Gastrocnemius medialis (tissue), 4 donors: ENCODE data around the gene HMGCLL1. TPM values are rescaled to one million over a fixed set of nuclear protein-coding genes. Genes with fewer than 3 reads are reported as not detected.

ENCODE experiments used
- ATAC-seq, 2 donors: fragments of 150-250 bp; one replicate each; pipeline ENCODE4 v1.9.1; 2016
- DNase-seq, 2 donors: peaks; one replicate each; pipeline ENCODE4 v3.0.0-alpha.2; 2019
- H3K27ac ChIP-seq, 4 donors: fragments of 200-600 bp; sonication (generic); 1 replicate in 1 of 4; 2 replicates in 3 of 4; pipeline ENCODE4 v1.5.1; 2016 to 2018; ENCODE audit warnings: mild to moderate bottlenecking in 2 of 4, moderate library complexity in 1 of 4
- H3K27me3 ChIP-seq, 3 donors: fragments of 200-600 bp; sonication (generic) in 2 of 3; 1 replicate in 1 of 3; 2 replicates in 2 of 3; pipeline versions ENCODE4 v1.5.1 to v1.6.0; 2016 to 2019; ENCODE audit warnings: mild to moderate bottlenecking in 1 of 3, moderate library complexity in 1 of 3
- H3K36me3 ChIP-seq, 2 donors: fragments of 200-600 bp; sonication (generic) in 1 of 2; one replicate each; pipeline ENCODE4 v1.5.1; 2017 to 2018
- H3K4me1 ChIP-seq, 2 donors: fragments of 200-600 bp; sonication (generic) in 1 of 2; one replicate each; pipeline ENCODE4 v1.5.1; 2016 to 2017; ENCODE audit warnings: mild to moderate bottlenecking in 2 of 2
- H3K4me3 ChIP-seq, 4 donors: fragments of 200-600 bp; sonication (generic) in 3 of 4; 1 replicate in 1 of 4; 2 replicates in 3 of 4; pipeline ENCODE4 v1.5.1; 2016 to 2019; ENCODE audit warnings: mild to moderate bottlenecking in 2 of 4
- H3K9me3 ChIP-seq, 3 donors: fragments of 200-600 bp; sonication (generic) in 2 of 3; 1 replicate in 1 of 3; 2 replicates in 2 of 3; pipeline ENCODE4 v1.5.1; 2016 to 2019
- CTCF ChIP-seq, 5 experiments: fragments of 450-650 bp in 3 of 5; fragments of 200-600 bp in 2 of 5; sonication (generic) in 2 of 5; IDR thresholded peaks in 4 of 5; conservative IDR thresholded peaks in 1 of 5; 1 replicate in 4 of 5; 2 replicates in 1 of 5; pipeline ENCODE4 v1.5.1; 2016 to 2019; ENCODE audit warnings: antibody characterized with exemption in 5 of 5, mild to moderate bottlenecking in 3 of 5, moderate library complexity in 3 of 5
- POLR2A ChIP-seq, 2 donors: fragments of 450-650 bp; IDR thresholded peaks; one replicate each; pipeline ENCODE4 v1.6.1; 2017; ENCODE audit warnings: antibody characterized with exemption in 2 of 2, mild to moderate bottlenecking in 2 of 2, moderate library complexity in 2 of 2
- in situ Hi-C, 4 donors: fragments of 200-750 bp; cut with MboI; loops; one replicate each; pipeline versions ENCODE4 v1.15.0 to v1.8.0; 2017; ENCODE audit warnings: low sequenced_read_pairs in 4 of 4
- intact Hi-C: fragments of 100-400 bp; cut with DNase I; formaldehyde crosslinking; loops from one replicate; pipeline ENCODE4 v1.15.1; 2023; ENCODE audit warnings: low total_unique reads
- total RNA-seq, 4 donors: library from RNA; depleted of rRNA; stranded (reverse); fragments of >200 nt; gene quantifications; one replicate each; pipeline versions ENCODE4 v1.1.0 to v1.2.3, GENCODE V29; 2016

Gene HMGCLL1
- total RNA-seq, 4 donors from 2014 or later: 0.53 to 3.6 (median 1.2) TPM

GRCh38 chr6:55492259-55492658 lies 86.7 kb downstream of the HMGCLL1 start:
- ATAC-seq: no peak
- TF ChIP-seq CTCF (IDR thresholded peaks at IDR 0.05 in 4 of 5, conservative IDR thresholded peaks at IDR 0.05 in 1 of 5) (no peak), POLR2A (IDR thresholded peaks at IDR 0.05) (no peak)
- Histone ChIP-seq H3K27me3 (no peaks in the 10 kb centered on the region), H3K27ac (no peak overlapping the region), H3K4me1 (no peaks in the 10 kb centered on the region), H3K36me3 (no peaks in the 10 kb centered on the region), H3K4me3 (no peak overlapping the region), H3K9me3 (no peaks in the 10 kb centered on the region)
- intact Hi-C loops (no loop called here), in situ Hi-C loops (no loop called here)
- DNase-seq: no peak

DNA sequence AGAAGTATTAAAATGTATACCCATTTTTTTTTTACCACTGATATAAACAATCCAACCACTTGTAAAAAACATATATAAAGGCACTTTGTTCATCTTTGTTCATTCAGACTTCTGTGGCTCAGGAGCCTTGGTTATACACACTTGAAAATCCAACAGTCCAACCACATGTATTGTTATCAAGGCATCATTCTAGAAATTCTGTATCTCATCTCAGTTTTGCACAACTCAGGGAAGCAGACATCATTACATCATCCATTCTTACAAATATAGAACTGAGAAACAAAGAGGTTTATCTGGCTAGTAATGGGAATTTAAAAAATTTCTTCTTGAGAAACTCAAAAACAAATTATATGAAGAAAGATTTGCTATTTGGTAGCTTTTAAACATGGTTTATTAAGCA lies 88.1 kb downstream of the HMGCLL1 start:
- no peak for DNase-seq
- Histone ChIP-seq H3K4me3 (no peak overlapping the region), H3K27me3 (no peaks in the 10 kb centered on the region), H3K27ac (no peak overlapping the region), H3K36me3 (no peaks in the 10 kb centered on the region), H3K9me3 (no peaks in the 10 kb centered on the region), H3K4me1 (no peaks in the 10 kb centered on the region)
- no peak for ATAC-seq
- TF ChIP-seq POLR2A (IDR thresholded peaks at IDR 0.05): no peak
- TF ChIP-seq CTCF (IDR thresholded peaks at IDR 0.05 in 4 of 5, conservative IDR thresholded peaks at IDR 0.05 in 1 of 5): no peak
- intact Hi-C loops: no loop called here
- in situ Hi-C loops: no loop called here

- Histone ChIP-seq H3K4me1 (no peaks in the 10 kb centered on the region), H3K36me3 (no peaks in the 10 kb centered on the region), H3K9me3 (no peaks in the 10 kb centered on the region), H3K4me3 (no peak overlapping the region), H3K27ac (no peak overlapping the region), H3K27me3 (no peaks in the 10 kb centered on the region)
- TF ChIP-seq CTCF (IDR thresholded peaks at IDR 0.05 in 4 of 5, conservative IDR thresholded peaks at IDR 0.05 in 1 of 5) (no peak), POLR2A (IDR thresholded peaks at IDR 0.05) (no peak)
- DNase-seq (no peak), ATAC-seq (no peak)
- in situ Hi-C loops: loop anchor here in 1 of 4 donors (25.0 kb wide), 1 partner anchor 413 kb away; the partner anchor contains the start of gene BMP5
- intact Hi-C loops: no loop called here
Observed at GRCh38 chr6:55474382-55474781, 104.6 kb downstream of the HMGCLL1 start.

- H3K9me3 ChIP-seq: no peaks in the 10 kb centered on the region
- in situ Hi-C loops (loop anchor here in 1 of 4 donors (25.0 kb wide), 1 partner anchor 414 kb away; the partner anchor contains the start of gene BMP5), intact Hi-C loops (no loop called here)
- ATAC-seq: no peak
- no peaks in the 10 kb centered on the region for H3K27me3 ChIP-seq
- H3K4me3 ChIP-seq: no peak overlapping the region
- H3K36me3 ChIP-seq: no peaks in the 10 kb centered on the region
- TF ChIP-seq POLR2A (IDR thresholded peaks at IDR 0.05): no peak
- no peak for TF ChIP-seq CTCF (IDR thresholded peaks at IDR 0.05 in 4 of 5, conservative IDR thresholded peaks at IDR 0.05 in 1 of 5)
- DNase-seq: no peak
- H3K4me1 ChIP-seq: no peaks in the 10 kb centered on the region
- H3K27ac ChIP-seq: no peak overlapping the region
Observed at GRCh38 chr6:55473722-55474121, 105.3 kb downstream of the HMGCLL1 start.

DNA sequence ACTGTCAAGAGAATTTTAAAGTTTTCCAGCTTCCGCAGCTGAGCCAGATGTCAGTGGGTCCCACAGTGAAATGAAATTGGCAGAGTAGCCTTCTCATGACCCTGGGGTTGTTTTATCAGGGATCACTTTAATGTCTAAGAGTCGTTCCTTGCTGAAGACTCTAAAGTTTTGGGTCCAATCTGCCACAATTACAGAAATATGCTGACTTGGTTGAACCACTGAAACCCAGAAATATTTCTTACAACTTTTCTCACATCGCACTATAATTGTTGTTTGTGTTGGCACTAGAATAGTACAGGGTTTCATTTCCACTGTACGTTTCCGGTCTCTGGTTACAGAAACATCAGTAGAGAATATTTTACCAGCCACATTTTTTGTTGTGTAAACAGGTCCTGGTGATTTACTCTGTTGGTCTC lies 109.0 kb downstream of the HMGCLL1 start:
- in situ Hi-C loops (loop anchor here in 1 of 4 donors (25.0 kb wide), 1 partner anchor 417 kb away; the partner anchor contains the start of gene BMP5), intact Hi-C loops (no loop called here)
- ATAC-seq (no peak), DNase-seq (no peak)
- H3K27me3 ChIP-seq: no peaks in the 10 kb centered on the region
- H3K9me3 ChIP-seq: no peaks in the 10 kb centered on the region
- H3K4me1 ChIP-seq: no peaks in the 10 kb centered on the region
- H3K36me3 ChIP-seq: no peaks in the 10 kb centered on the region
- TF ChIP-seq POLR2A (IDR thresholded peaks at IDR 0.05): no peak
- no peak for TF ChIP-seq CTCF (IDR thresholded peaks at IDR 0.05 in 4 of 5, conservative IDR thresholded peaks at IDR 0.05 in 1 of 5)
- H3K27ac ChIP-seq: peak overlapping the region in 1 of 4 donors; percentile 20
- H3K4me3 ChIP-seq: no peak overlapping the region
